Activated T-cell treated with anti-CD3 and anti-CD28 coated beads for 48 hours (primary cell): ENCODE measurements around the gene UNC13C.

Source experiments
- DNase-seq: peaks from one replicate; pipeline ENCODE4 v3.0.0-alpha.2; 2020; ENCODE audit warnings: low read depth

Gene UNC13C

GRCh38 chr15:54660356-54660755 lies 682.1 kb downstream of the UNC13C start:
- no peak for DNase-seq

DNA sequence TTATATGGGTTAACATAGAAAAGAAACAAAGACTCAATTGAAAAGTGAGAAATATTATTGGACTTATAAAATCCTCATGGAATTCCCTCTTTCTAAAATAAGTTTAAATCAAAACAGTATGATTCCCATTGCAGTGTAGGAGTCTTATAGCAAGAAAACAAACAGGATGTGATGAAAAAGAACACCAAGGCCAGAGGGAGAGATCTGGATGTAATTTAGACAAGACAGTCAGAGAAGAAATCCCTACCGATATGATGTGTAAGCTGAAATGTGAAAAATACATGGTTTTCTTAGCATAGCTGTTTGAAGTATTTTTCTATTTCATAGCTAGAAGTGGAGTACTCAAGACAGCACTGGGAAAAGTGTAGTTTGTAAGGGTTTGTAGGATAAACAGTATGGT lies 697.0 kb downstream of the UNC13C start:
- DNase-seq, result no peak

DNA sequence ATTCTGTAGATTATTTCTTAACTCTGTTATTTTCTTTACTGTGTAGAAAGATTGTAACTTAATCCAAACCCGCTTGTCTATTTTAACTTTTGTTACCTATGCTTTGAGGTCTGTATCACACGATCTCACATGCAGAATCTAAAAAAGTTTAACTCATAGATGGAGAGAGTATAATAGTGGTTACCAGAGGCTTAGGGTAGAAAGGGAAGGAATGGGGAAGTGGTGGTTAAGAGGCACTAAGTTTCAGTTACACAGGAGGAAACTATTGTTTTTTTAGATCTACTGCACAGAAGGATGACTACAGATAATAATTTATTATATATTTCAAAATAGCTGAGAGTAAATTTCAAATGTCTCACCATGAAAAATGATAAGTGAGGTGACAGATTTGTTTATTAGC lies 703.3 kb downstream of the UNC13C start:
- no peak for DNase-seq
